T47D (cell line): ENCODE data around the gene GGA1.
"Not testable (repeated sequence)": the region's sequence is repeated elsewhere in the genome, so short reads cannot be mapped to it uniquely, and the experiment has no call there.

Experiments used
- DNase-seq, 2 experiments: peaks; one replicate each; pipeline versions ENCODE4 v3.0.0 to v3.0.0-alpha.2; 2011 to 2012; ENCODE audit warnings: low read depth in 1 of 2, low spot score in 1 of 2
- JUND ChIP-seq: IDR thresholded peaks from 2 replicates; pipeline ENCODE4 v1.6.1; 2012; ENCODE audit warnings: low read depth
- in situ Hi-C: cut with HindIII; loops from 2 replicates; pipeline ENCODE4 v1.10.0; 2016; ENCODE audit warnings: low sequenced_read_pairs, low pct_unique_long_range_greater_than_20kb

The GGA1 gene

DNA sequence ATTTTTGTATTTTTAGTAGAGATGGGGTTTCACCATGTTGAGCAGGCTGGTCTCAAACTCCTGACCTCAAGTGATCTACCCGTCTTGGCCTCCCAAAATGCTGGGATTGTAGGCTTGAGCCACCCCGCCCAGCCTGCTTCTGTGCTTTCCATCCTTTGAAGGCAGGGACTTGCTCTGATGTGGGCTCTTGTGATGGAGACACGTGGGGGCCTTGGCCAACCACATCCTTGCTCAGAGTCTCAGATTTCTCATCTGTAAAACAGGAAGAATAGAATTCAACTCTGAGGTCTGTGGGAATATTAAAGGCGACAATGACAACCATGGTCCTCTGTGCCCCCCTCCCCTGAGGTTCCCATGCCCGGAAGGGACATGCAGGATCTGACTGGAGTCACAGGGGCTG, 3.8 kb upstream of the GGA1 start:
- no peak for DNase-seq
- in situ Hi-C loops = no loop called here
- no peak for TF ChIP-seq JUND

DNA sequence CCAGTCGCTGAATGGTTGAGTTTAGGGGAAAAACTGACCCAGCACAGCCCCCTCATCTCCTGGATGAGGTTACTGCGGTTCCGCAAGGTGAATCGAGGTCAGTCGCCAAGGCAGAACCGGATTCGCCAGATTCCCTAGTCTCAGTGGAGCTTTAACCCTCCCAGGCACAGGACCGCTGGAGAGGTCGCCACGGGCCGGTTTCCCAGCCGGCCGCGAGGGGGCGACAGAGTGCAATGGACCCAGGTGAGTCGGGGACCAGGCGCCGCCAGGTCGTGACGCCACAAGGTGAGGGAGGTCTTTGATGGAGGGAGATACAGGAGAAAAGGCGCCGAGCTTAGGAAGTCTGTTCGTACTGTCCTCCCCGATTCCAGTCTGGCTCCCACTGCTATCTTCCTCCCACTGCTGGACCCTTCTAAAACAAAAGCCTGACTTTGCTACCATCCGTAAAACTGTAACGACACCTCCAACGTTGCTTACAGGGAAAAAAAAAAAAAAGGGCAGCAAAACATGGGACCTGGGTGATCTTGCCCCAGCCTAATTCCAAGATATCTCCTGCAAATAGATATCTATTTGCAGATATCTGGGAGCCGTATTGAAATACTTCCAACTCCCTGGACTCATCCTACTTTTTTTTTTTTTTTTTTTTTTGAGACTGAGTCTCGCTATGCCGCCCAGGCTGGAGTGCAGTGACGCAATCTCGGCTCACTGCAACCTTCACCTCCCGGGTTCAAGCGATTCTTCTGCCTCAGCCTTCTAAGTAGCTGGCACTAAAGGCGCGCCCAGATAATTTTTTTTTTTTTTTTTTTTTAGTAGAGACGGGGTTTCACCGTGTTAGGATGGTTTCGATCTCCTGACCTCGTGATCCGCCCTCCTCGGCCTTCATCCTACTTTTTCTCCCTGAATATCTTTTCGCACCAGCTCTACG, 1.4 kb upstream of the GGA1 start:
- in situ Hi-C loops = no loop called here
- TF ChIP-seq JUND = no peak
- DNase-seq = peak; percentile 74 to 95

GRCh38 chr22:37607935-37608476, 628 bp upstream of the GGA1 start:
- DNase-seq = peak in 1 of 2 experiments; percentile 73
- in situ Hi-C loops = no loop called here
- TF ChIP-seq JUND = no peak

DNA sequence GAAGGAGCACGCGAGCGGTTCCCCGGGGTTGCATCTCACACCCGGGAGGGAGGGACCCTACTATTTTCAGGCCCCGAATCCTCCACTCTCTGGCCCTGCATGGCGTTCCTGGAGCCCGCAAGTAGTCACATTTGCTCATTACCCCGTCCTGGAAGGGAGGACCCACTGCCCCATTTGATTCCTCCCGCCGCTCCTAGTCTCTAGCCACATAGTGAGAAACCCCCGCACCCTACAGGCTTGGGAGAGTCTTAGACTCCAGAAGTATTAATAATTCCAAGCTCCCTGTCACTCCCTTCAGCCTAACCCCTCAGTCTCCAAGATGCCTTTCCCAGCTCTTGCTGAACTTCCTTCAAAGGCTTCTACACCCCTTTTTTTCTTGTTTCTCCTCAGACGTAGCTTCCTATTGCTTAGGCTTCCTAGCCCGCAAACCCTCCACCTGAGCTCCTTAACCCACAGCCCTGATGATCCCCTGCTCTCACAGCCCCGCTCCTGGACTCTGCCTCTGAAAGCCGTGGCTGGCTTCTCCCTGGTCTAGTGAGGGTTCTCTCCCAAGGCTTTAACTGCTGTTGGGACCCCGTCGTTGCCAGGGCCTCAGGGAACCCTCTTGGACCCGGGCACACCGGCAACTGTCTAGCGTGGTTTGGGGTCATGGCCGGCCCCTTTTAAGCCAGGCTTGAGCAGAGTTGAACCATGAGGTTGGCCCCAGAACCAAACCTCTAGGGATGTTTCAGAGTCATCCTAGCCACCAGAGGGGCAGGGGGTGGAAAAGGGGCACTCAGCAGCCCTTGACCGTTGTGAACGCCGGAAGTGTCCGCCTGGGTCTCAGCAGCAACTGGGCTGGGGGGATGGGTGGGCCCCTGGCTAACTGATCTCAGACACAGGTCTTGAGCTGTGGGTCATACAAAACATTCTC, 862 bp downstream of the GGA1 start:
- in situ Hi-C loops = no loop called here
- no peak for DNase-seq
- no peak for TF ChIP-seq JUND

DNA sequence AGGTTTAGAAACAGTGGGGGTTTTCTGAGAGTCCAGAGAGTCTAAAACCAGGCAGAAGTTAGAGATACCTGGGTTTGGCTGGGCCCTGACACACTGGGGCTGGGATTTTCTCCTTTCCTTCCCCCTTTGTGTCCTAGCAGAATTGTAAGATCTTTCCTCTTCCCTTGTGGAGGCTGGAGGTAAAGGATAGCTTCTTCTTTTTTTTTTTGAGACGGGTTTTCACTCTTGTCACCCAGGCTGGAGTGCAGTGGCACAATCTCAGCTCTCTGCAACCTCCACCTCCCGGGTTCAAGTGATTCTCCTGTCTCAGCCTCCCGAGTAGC, 1.5 kb downstream of the GGA1 start:
- in situ Hi-C loops, DNase-seq: not testable (repeated sequence)

DNA sequence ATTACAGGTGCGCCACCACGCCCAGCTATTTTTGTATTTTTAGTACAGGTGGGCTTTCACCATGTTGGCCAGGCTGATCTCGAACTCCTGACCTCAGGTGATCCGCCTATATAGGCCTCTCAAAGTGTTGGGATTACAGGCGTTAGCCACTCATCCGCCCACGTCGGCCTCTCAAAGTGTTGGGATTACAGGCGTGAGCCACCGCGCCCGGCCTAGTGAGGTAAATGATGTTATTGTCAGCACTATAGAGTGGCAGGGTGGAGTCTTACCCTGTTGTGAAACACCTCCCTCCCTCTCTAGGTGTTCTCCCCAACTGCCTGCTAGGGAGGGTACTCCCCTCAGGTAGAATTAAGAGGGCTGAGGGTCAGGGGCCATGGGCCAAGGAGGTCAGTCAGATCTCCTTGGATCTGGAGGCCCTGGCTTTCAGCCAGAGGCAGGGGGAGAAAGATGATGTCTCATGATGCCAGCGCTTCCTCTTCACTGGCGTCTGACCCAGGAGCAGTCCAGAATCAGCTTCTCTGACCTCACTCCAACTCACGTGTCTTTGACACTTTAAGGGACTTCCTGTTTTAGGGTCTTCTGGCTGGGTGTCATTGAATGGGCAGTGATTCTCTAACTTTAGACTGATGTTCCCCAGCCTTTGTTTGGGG, 2.0 kb downstream of the GGA1 start:
- in situ Hi-C loops = no loop called here
- no peak for DNase-seq
- TF ChIP-seq JUND = no peak

GRCh38 chr22:37611207-37611606, 2.6 kb downstream of the GGA1 start:
- no peak for DNase-seq
- in situ Hi-C loops = no loop called here
- no peak for TF ChIP-seq JUND

DNA sequence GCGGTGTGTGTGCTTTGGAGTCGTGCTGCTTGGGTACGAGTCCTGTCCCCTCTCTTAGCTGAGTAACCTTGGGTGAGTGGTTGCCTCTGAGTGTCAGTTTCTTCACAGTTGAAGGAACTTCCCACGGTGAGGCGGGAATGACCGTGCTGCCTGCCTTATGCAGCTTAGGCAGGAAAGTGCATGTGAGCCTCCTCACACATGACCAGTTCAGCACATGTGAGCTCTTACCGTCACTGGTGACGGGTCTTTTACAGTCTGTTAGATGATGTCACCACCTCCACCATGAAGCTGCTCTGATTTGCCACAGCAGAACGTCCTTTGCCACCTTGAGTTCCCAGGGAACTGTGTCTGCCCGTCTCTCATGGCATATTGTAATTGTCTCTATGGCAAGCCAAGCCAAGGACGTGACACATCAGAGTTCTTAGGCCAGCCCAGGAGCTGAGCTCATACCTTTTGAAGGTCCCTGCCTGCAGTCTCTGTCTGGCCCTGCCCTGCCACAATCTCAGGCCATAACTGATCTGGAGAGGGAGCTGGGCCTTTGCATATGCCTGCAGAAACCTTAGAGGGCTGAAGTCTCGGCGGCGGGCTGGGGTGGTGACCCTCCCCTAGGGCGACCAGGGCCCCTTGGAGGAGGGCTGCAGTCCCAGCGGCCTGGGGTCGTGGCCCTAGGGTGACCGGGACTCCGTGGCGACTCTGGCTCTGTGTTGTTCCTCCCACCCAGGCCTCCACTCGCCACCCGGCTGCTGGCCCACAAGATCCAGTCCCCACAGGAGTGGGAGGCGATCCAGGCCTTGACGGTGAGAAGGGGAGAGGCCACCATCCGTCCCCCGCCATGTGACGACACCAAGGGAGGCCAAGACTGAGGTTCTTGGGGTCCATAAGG, 7.8 kb downstream of the GGA1 start:
- no peak for DNase-seq
- in situ Hi-C loops = no loop called here
- TF ChIP-seq JUND = no peak

DNA sequence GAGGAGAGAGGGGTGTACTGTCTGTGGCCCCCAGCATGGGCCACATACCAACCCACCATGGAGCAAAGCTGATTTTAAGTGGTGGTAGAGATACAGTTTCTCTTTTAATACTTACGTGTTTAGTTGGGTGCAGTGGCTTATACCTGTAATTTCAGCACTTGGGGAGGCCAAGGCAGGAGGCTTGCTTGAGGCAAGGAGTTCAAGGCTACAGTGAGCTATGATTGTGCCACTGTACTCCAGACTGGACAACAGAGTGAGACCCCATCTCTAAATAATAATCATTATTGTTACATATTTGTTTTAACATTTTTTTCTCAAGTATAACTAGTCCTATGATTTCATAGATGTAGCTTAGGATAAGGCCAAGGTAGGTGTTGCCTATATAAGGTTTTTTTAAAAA, 8.8 kb downstream of the GGA1 start:
- in situ Hi-C loops = no loop called here
- TF ChIP-seq JUND = no peak
- DNase-seq = no peak

GRCh38 chr22:37618072-37618656, 9.5 kb downstream of the GGA1 start:
- no peak for TF ChIP-seq JUND
- in situ Hi-C loops = no loop called here
- DNase-seq = no peak

DNA sequence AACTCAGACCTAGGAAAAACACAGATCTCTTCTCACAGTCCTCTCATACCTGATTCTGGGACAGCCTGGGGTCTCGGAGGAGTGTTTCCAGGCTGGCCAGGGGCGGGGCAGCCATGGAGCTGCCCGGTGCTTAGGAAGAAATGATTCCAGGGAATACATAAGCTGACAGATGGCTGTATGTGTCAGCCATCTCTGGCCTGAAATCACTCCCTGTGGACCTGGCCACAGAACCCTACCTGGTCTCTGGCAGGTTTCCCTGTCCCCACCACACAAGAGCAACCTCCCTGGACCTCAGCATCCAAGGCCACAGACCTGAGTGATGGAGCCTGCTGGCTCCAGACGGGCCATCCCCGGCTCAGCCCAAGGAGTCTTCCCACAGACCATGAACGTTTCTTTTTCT, 10.0 kb downstream of the GGA1 start:
- in situ Hi-C loops = no loop called here
- no peak for TF ChIP-seq JUND
- DNase-seq = no peak

- in situ Hi-C loops = no loop called here
- no peak for DNase-seq
- no peak for TF ChIP-seq JUND
Measured at GRCh38 chr22:37619991-37620390, 11.4 kb downstream of the GGA1 start.
